Activated T-helper 1 cell treated with Interleukin-2 at 50 U/mL for 16 hours (primary cell): ENCODE data around the gene KRT12.
"Not testable (repeated sequence)": the region's sequence is repeated elsewhere in the genome, so short reads cannot be mapped to it uniquely, and the experiment has no call there.

Source experiments
- DNase-seq: peaks from one replicate; pipeline ENCODE4 v3.0.0-alpha.2; 2020; ENCODE audit warnings: low read depth

KRT12 gene

GRCh38 chr17:40814657-40815056 lies 52.4 kb downstream of the KRT12 start:
- DNase-seq: not testable (repeated sequence)

GRCh38 chr17:40813804-40814203 lies 53.2 kb downstream of the KRT12 start:
- DNase-seq: no peak

GRCh38 chr17:40812639-40813038 lies 54.4 kb downstream of the KRT12 start:
- no peak for DNase-seq
